IPS DF 6.9 (cell line): ENCODE results near the gene MTMR4.
A peak's percentile ranks its signal among the peaks of the same experiment; 100 is the strongest.

Experiments
- DNase-seq: peaks from one replicate; pipeline ENCODE4 v3.0.0-alpha.2; 2013; ENCODE audit warnings: low read depth, low spot score
- H3K27ac ChIP-seq: one replicate; pipeline ENCODE4 v1.5.1; 2013; ENCODE audit warnings: low read length, control low read depth
- H3K27me3 ChIP-seq: 2 replicates; pipeline ENCODE4 v1.6.1; 2013; ENCODE audit warnings: mild to moderate bottlenecking, low read length; ENCODE audit not compliant: control insufficient read depth, insufficient read depth
- H3K36me3 ChIP-seq: 2 replicates; pipeline ENCODE4 v1.6.1; 2013; ENCODE audit warnings: low read length; ENCODE audit not compliant: control insufficient read depth, insufficient read depth
- H3K4me1 ChIP-seq: 2 replicates; pipeline ENCODE4 v1.6.1; 2013; ENCODE audit warnings: low read length; ENCODE audit not compliant: control insufficient read depth, insufficient read depth
- H3K4me3 ChIP-seq: 2 replicates; pipeline ENCODE4 v1.5.1; 2013; ENCODE audit warnings: mild to moderate bottlenecking, low read length
- H3K9me3 ChIP-seq: 2 replicates; pipeline ENCODE4 v1.6.1; 2013; ENCODE audit warnings: low read length, inconsistent platforms; ENCODE audit not compliant: control insufficient read depth, insufficient read depth
- WGBS: extraction: QIAGEN DNeasy Blood & Tissue Kit; methylation state at CpG from one replicate; pipeline ENCODE4 v1.1.7; 2013; ENCODE audit warnings: mixed read lengths, missing lambda C conversion rate; ENCODE audit not compliant: insufficient read length, insufficient coverage; 5-methylcytosine and 5-hydroxymethylcytosine counted together

MTMR4 gene

DNA sequence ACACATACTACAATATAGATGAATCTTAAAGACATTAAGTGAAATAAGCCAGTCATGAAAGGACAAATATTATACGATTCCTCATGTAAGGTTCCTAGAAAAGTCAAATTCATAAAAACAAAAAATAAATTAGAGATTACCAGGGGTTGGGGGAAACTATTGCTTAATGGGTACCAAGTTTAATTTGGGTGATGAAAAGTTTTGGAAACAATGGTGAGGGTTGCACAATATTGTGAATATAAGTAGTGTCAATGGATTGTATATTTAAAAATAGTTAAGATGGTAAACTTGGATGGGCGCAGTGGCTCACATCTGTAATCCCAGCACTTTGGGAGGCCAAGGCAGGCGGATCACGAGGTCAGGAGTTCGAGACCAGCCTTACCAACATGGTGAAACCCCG is 44.1 kb downstream of the MTMR4 start:
- Histone ChIP-seq H3K4me1 (no peaks in the 10 kb centered on the region), H3K36me3 (no peaks in the 10 kb centered on the region), H3K27me3 (no peaks in the 10 kb centered on the region), H3K27ac (no peak overlapping the region), H3K9me3 (no peaks in the 10 kb centered on the region), H3K4me3 (no peak overlapping the region)
- no CpG with 5 or more reads among the region's 6 CpGs for WGBS
- DNase-seq, result no peak

GRCh38 chr17:58468944-58469343 is 45.5 kb downstream of the MTMR4 start:
- WGBS, result no CpG with 5 or more reads among the region's 3 CpGs
- no peaks in the 10 kb centered on the region for H3K27me3 ChIP-seq
- H3K4me1 ChIP-seq, result no peaks in the 10 kb centered on the region
- no peak overlapping the region for H3K27ac ChIP-seq
- H3K4me3 ChIP-seq, result no peak overlapping the region
- no peaks in the 10 kb centered on the region for H3K9me3 ChIP-seq
- no peaks in the 10 kb centered on the region for H3K36me3 ChIP-seq
- DNase-seq, result no peak

GRCh38 chr17:58455491-58455890 is 58.9 kb downstream of the MTMR4 start:
- Histone ChIP-seq H3K27ac (no peak overlapping the region), H3K27me3 (no peaks in the 10 kb centered on the region), H3K4me3 (no peak overlapping the region), H3K4me1 (no peaks in the 10 kb centered on the region), H3K9me3 (no peaks in the 10 kb centered on the region), H3K36me3 (no peaks in the 10 kb centered on the region)
- DNase-seq, result no peak

DNA sequence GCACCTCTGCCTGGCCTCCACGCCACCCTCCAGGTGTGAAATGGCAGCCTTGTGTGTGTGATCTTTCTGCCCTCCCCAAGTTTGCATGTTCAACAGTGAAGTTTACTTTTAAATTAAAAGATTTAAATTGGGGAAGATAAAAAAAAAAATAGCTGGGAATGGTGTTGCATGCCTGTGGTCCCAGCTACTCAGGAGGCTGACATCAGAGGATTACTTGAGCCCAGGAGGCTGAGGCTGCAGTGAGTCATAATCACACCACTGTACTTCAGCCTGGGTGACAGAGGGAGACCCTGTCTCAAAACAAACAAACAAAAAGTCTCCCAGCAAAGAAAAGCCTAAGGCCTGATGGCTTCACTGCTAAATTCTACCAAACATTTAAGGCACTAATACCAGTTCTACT is 61.7 kb downstream of the MTMR4 start:
- no peak overlapping the region for H3K4me3 ChIP-seq
- H3K4me1 ChIP-seq, result no peaks in the 10 kb centered on the region
- H3K36me3 ChIP-seq, result no peaks in the 10 kb centered on the region
- no peak for DNase-seq
- no CpG with 5 or more reads among the region's 1 CpG for WGBS
- no peaks in the 10 kb centered on the region for H3K9me3 ChIP-seq
- H3K27me3 ChIP-seq, result no peaks in the 10 kb centered on the region
- no peak overlapping the region for H3K27ac ChIP-seq

- no CpG with 5 or more reads among the region's 9 CpGs for WGBS
- Histone ChIP-seq H3K4me1 (peaks cover 3% of the 10 kb centered on the region; the same call in 1 of the 2 replicates), H3K36me3 (no peaks in the 10 kb centered on the region), H3K4me3 (no peak overlapping the region), H3K27ac (no peak overlapping the region), H3K27me3 (no peaks in the 10 kb centered on the region), H3K9me3 (no peaks in the 10 kb centered on the region)
- peak; percentile 92 for DNase-seq
Measured at GRCh38 chr17:58447039-58447975, 67.1 kb downstream of the MTMR4 start.

DNA sequence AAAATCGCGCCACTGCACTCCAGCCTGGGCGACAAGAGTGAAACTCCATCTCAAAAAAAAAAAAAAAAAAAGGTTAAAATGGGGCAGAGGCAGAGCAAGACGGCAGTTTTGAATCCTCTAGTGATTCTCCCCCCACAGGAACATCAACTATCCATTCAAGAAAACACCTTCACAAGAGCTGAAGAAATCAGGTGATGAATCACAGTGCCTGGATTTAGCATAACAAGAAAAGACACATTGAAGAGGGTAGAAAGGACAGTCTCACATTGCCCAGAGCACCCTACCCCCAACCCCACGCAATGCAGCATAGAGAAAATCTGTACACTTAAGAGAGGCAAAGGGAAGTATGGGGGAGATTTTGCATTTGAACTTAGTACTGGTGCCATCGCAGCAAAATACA is 68.4 kb downstream of the MTMR4 start:
- H3K4me1 ChIP-seq, result peaks cover 3% of the 10 kb centered on the region; the same call in 1 of the 2 replicates
- no peaks in the 10 kb centered on the region for H3K27me3 ChIP-seq
- WGBS, result no CpG with 5 or more reads among the region's 6 CpGs
- H3K27ac ChIP-seq, result no peak overlapping the region
- H3K9me3 ChIP-seq, result no peaks in the 10 kb centered on the region
- H3K4me3 ChIP-seq, result no peak overlapping the region
- no peaks in the 10 kb centered on the region for H3K36me3 ChIP-seq
- DNase-seq, result peak; percentile 16
